ENCODE measurements around the gene NME4. TPM values are rescaled to one million over a fixed set of nuclear protein-coding genes. Genes with fewer than 3 reads are reported as not detected.
A peak's percentile ranks its signal among the peaks of the same experiment; 100 is the strongest.

The NME4 gene
- total and polyA plus RNA-seq, 10 of the 15 experiments (the other 5 are each of a cell fraction or from before 2014, with no cell fraction given) = 11.0 to 235 (median 97.7) TPM

GRCh38 chr16:425082-425718 lies 28.2 kb downstream of the NME4 start, which contains the start of gene RAB11FIP3 (continued):
- TF ChIP-seq CREM (IDR thresholded peaks at IDR 0.05; ENCODE audit: low read depth) (0 out of 2 replicates have a peak, but pooled peaks have one; percentile 65), POLR2A (IDR thresholded peaks at IDR 0.05; ENCODE audit: low read depth, low read length) (peak; percentile 82), RB1 (IDR thresholded peaks at IDR 0.05; ENCODE audit: borderline replicate concordance) (peak; percentile 80; the same call in 1 of the 2 replicates), SMAD5 (IDR thresholded peaks at IDR 0.05; ENCODE audit: low read depth) (peak; percentile 41; the same call in 1 of the 2 replicates), PML (IDR thresholded peaks at IDR 0.05; ENCODE audit: low read length) (no peak), ASH2L (IDR thresholded peaks at IDR 0.05; ENCODE audit: borderline replicate concordance, low read depth) (no peak), CEBPZ (IDR thresholded peaks at IDR 0.05; ENCODE audit: low read depth, low read length) (no peak), SIN3A (IDR thresholded peaks at IDR 0.05; ENCODE audit: low read depth, low read length) (no peak; the same call in 1 of the 2 replicates), NKRF (conservative IDR thresholded peaks at IDR 0.05) (peak; percentile 56; the same call in 1 of the 2 replicates), KDM1A (IDR thresholded peaks at IDR 0.05; ENCODE audit: borderline replicate concordance) (no peak), NFIC (IDR thresholded peaks at IDR 0.05; ENCODE audit: low read depth, low read length) (no peak), MAX (IDR thresholded peaks at IDR 0.05; ENCODE audit: low read depth, low read length) (0 out of 2 replicates have a peak, but pooled peaks have one; percentile 44), CHD2 (IDR thresholded peaks at IDR 0.05; ENCODE audit: borderline replicate concordance, low read depth, low read length) (no peak), IKZF1 (conservative IDR thresholded peaks at IDR 0.05) (peak; percentile 62), EZH2 (IDR thresholded peaks at IDR 0.05; ENCODE audit: borderline replicate concordance, control insufficient read depth, low read depth, low read length) (no peak), NFYB (IDR thresholded peaks at IDR 0.05; ENCODE audit: insufficient read depth, low read depth, low read length) (no peak), CUX1 (IDR thresholded peaks at IDR 0.05; ENCODE audit: insufficient replicate concordance, low read depth, low read length) (no peak), POLR2AphosphoS5 (IDR thresholded peaks at IDR 0.05; ENCODE audit: low read length) (peak; percentile 41; the same call in 1 of the 2 replicates)
